NCI-H446 (cell line): ENCODE results near the gene MARK1.

Source experiments
- DNase-seq, 2 experiments: peaks; one replicate each; lab custom pipeline; 2025; lab: John Stamatoyannopoulos, UW

MARK1 gene

GRCh38 chr1:220527908-220528678 is at the start of gene MARK1:
MARK1 (plus strand) TSS chr1:220528136; CDS start chr1:220528823, 687 bp downstream.
- peak; percentile 49 to 85 for DNase-seq

GRCh38 chr1:220483700-220484099 is 44.2 kb upstream of the MARK1 start:
- DNase-seq: no peak

GRCh38 chr1:220484135-220484534 is 43.8 kb upstream of the MARK1 start:
- no peak for DNase-seq

GRCh38 chr1:220485131-220485530 is 42.8 kb upstream of the MARK1 start:
- no peak for DNase-seq

- no peak for DNase-seq
Observed at GRCh38 chr1:220485791-220486190, 42.1 kb upstream of the MARK1 start.

GRCh38 chr1:220487297-220487820 is 40.6 kb upstream of the MARK1 start:
- DNase-seq: no peak

- no peak for DNase-seq
Observed at GRCh38 chr1:220491891-220492290, 36.0 kb upstream of the MARK1 start.

- no peak for DNase-seq
Observed at GRCh38 chr1:220497220-220497947, 30.6 kb upstream of the MARK1 start.

GRCh38 chr1:220498188-220498587 is 29.7 kb upstream of the MARK1 start:
- DNase-seq: peak; percentile 11 to 72

GRCh38 chr1:220500372-220500771 is 27.6 kb upstream of the MARK1 start:
- peak in 1 of 2 experiments; percentile 2 for DNase-seq

- DNase-seq: no peak
Observed at GRCh38 chr1:220504329-220504728, 23.6 kb upstream of the MARK1 start.

GRCh38 chr1:220507085-220507484 is 20.9 kb upstream of the MARK1 start:
- DNase-seq: no peak

- DNase-seq: no peak
Observed at GRCh38 chr1:220511179-220511578, 16.8 kb upstream of the MARK1 start.

- DNase-seq: no peak
Observed at GRCh38 chr1:220511785-220512184, 16.2 kb upstream of the MARK1 start.

- no peak for DNase-seq
Observed at GRCh38 chr1:220513834-220514233, 14.1 kb upstream of the MARK1 start.

- no peak for DNase-seq
Observed at GRCh38 chr1:220514256-220514655, 13.7 kb upstream of the MARK1 start.

- no peak for DNase-seq
Observed at GRCh38 chr1:220516014-220516721, 11.8 kb upstream of the MARK1 start.

- no peak for DNase-seq
Observed at GRCh38 chr1:220516722-220517042, 11.3 kb upstream of the MARK1 start.

GRCh38 chr1:220521778-220522177 is 6.2 kb upstream of the MARK1 start:
- DNase-seq: no peak

- no peak for DNase-seq
Observed at GRCh38 chr1:220526294-220526693, 1.6 kb upstream of the MARK1 start.

GRCh38 chr1:220527279-220527907 is 543 bp upstream of the MARK1 start:
- no peak for DNase-seq
